ENCODE results near the gene THSD7A.

THSD7A gene

GRCh38 chr7:11710377-11710776 lies 121.6 kb downstream of the THSD7A start:
- no peaks in the 10 kb centered on the region for H3K36me3 ChIP-seq (ENCODE audit: insufficient read depth, low read length)
- H3K4me3 ChIP-seq (ENCODE audit: low read depth, low read length), result no peak overlapping the region
- H3K27me3 ChIP-seq (ENCODE audit: insufficient read depth, low read length), result no peaks in the 10 kb centered on the region
- H2AFZ ChIP-seq (ENCODE audit: low read length, unreplicated experiment), result no peak overlapping the region
- H3K27ac ChIP-seq (ENCODE audit: low read depth, low read length), result no peak overlapping the region
- H3K79me2 ChIP-seq (ENCODE audit: control insufficient read depth, insufficient read depth, low read length, unreplicated experiment), result no peaks in the 10 kb centered on the region
- H3K4me1 ChIP-seq (ENCODE audit: control insufficient read depth, insufficient read depth, low read length, unreplicated experiment), result peaks cover 39% of the 10 kb centered on the region

GRCh38 chr7:11709196-11709595 lies 122.8 kb downstream of the THSD7A start:
- no peak overlapping the region for H3K27ac ChIP-seq (ENCODE audit: low read depth, low read length)
- peaks cover 28% of the 10 kb centered on the region for H3K4me1 ChIP-seq (ENCODE audit: control insufficient read depth, insufficient read depth, low read length, unreplicated experiment)
- no peak overlapping the region for H2AFZ ChIP-seq (ENCODE audit: low read length, unreplicated experiment)
- H3K36me3 ChIP-seq (ENCODE audit: insufficient read depth, low read length), result no peaks in the 10 kb centered on the region
- no peaks in the 10 kb centered on the region for H3K27me3 ChIP-seq (ENCODE audit: insufficient read depth, low read length)
- H3K4me3 ChIP-seq (ENCODE audit: low read depth, low read length), result no peak overlapping the region
- no peaks in the 10 kb centered on the region for H3K79me2 ChIP-seq (ENCODE audit: control insufficient read depth, insufficient read depth, low read length, unreplicated experiment)

GRCh38 chr7:11707606-11708193 lies 124.3 kb downstream of the THSD7A start:
- H3K4me3 ChIP-seq (ENCODE audit: low read depth, low read length), result 0 out of 2 replicates have a peak overlapping the region, but pooled peaks have one; percentile 15
- H3K4me1 ChIP-seq (ENCODE audit: control insufficient read depth, insufficient read depth, low read length, unreplicated experiment), result peaks cover 26% of the 10 kb centered on the region
- no peak overlapping the region for H2AFZ ChIP-seq (ENCODE audit: low read length, unreplicated experiment)
- no peak overlapping the region for H3K27ac ChIP-seq (ENCODE audit: low read depth, low read length)
- no peaks in the 10 kb centered on the region for H3K27me3 ChIP-seq (ENCODE audit: insufficient read depth, low read length)
- H3K36me3 ChIP-seq (ENCODE audit: insufficient read depth, low read length), result no peaks in the 10 kb centered on the region
- no peaks in the 10 kb centered on the region for H3K79me2 ChIP-seq (ENCODE audit: control insufficient read depth, insufficient read depth, low read length, unreplicated experiment)

- Histone ChIP-seq H3K27me3 (ENCODE audit: insufficient read depth, low read length) (no peaks in the 10 kb centered on the region), H2AFZ (ENCODE audit: low read length, unreplicated experiment) (no peak overlapping the region), H3K36me3 (ENCODE audit: insufficient read depth, low read length) (no peaks in the 10 kb centered on the region), H3K79me2 (ENCODE audit: control insufficient read depth, insufficient read depth, low read length, unreplicated experiment) (no peaks in the 10 kb centered on the region), H3K27ac (ENCODE audit: low read depth, low read length) (peak overlapping the region; percentile 21), H3K4me1 (ENCODE audit: control insufficient read depth, insufficient read depth, low read length, unreplicated experiment) (peaks cover 26% of the 10 kb centered on the region), H3K4me3 (ENCODE audit: low read depth, low read length) (no peak overlapping the region)
Measured at GRCh38 chr7:11706666-11707605, 125.1 kb downstream of the THSD7A start.

- no peaks in the 10 kb centered on the region for H3K27me3 ChIP-seq (ENCODE audit: insufficient read depth, low read length)
- H3K4me3 ChIP-seq (ENCODE audit: low read depth, low read length), result no peak overlapping the region
- H2AFZ ChIP-seq (ENCODE audit: low read length, unreplicated experiment), result no peak overlapping the region
- H3K4me1 ChIP-seq (ENCODE audit: control insufficient read depth, insufficient read depth, low read length, unreplicated experiment), result peaks cover 20% of the 10 kb centered on the region
- H3K27ac ChIP-seq (ENCODE audit: low read depth, low read length), result no peak overlapping the region
- no peaks in the 10 kb centered on the region for H3K79me2 ChIP-seq (ENCODE audit: control insufficient read depth, insufficient read depth, low read length, unreplicated experiment)
- H3K36me3 ChIP-seq (ENCODE audit: insufficient read depth, low read length), result no peaks in the 10 kb centered on the region
Measured at GRCh38 chr7:11703829-11704228, 128.2 kb downstream of the THSD7A start.

GRCh38 chr7:11702938-11703337 lies 129.1 kb downstream of the THSD7A start:
- Histone ChIP-seq H2AFZ (ENCODE audit: low read length, unreplicated experiment) (no peak overlapping the region), H3K36me3 (ENCODE audit: insufficient read depth, low read length) (no peaks in the 10 kb centered on the region), H3K27me3 (ENCODE audit: insufficient read depth, low read length) (no peaks in the 10 kb centered on the region), H3K27ac (ENCODE audit: low read depth, low read length) (no peak overlapping the region), H3K79me2 (ENCODE audit: control insufficient read depth, insufficient read depth, low read length, unreplicated experiment) (no peaks in the 10 kb centered on the region), H3K4me1 (ENCODE audit: control insufficient read depth, insufficient read depth, low read length, unreplicated experiment) (peaks cover 14% of the 10 kb centered on the region), H3K4me3 (ENCODE audit: low read depth, low read length) (no peak overlapping the region)

GRCh38 chr7:11701829-11702560 lies 130.0 kb downstream of the THSD7A start:
- Histone ChIP-seq H3K79me2 (ENCODE audit: control insufficient read depth, insufficient read depth, low read length, unreplicated experiment) (no peaks in the 10 kb centered on the region), H3K27me3 (ENCODE audit: insufficient read depth, low read length) (no peaks in the 10 kb centered on the region), H3K36me3 (ENCODE audit: insufficient read depth, low read length) (no peaks in the 10 kb centered on the region), H2AFZ (ENCODE audit: low read length, unreplicated experiment) (no peak overlapping the region), H3K4me3 (ENCODE audit: low read depth, low read length) (no peak overlapping the region), H3K4me1 (ENCODE audit: control insufficient read depth, insufficient read depth, low read length, unreplicated experiment) (peaks cover 5% of the 10 kb centered on the region), H3K27ac (ENCODE audit: low read depth, low read length) (no peak overlapping the region)

- Histone ChIP-seq H3K4me3 (ENCODE audit: low read depth, low read length) (no peak overlapping the region), H3K27ac (ENCODE audit: low read depth, low read length) (no peak overlapping the region), H3K36me3 (ENCODE audit: insufficient read depth, low read length) (no peaks in the 10 kb centered on the region), H3K4me1 (ENCODE audit: control insufficient read depth, insufficient read depth, low read length, unreplicated experiment) (no peaks in the 10 kb centered on the region), H2AFZ (ENCODE audit: low read length, unreplicated experiment) (no peak overlapping the region), H3K79me2 (ENCODE audit: control insufficient read depth, insufficient read depth, low read length, unreplicated experiment) (no peaks in the 10 kb centered on the region), H3K27me3 (ENCODE audit: insufficient read depth, low read length) (no peaks in the 10 kb centered on the region)
Measured at GRCh38 chr7:11699666-11700065, 132.3 kb downstream of the THSD7A start.

- Histone ChIP-seq H3K4me1 (ENCODE audit: control insufficient read depth, insufficient read depth, low read length, unreplicated experiment) (no peaks in the 10 kb centered on the region), H3K27me3 (ENCODE audit: insufficient read depth, low read length) (no peaks in the 10 kb centered on the region), H2AFZ (ENCODE audit: low read length, unreplicated experiment) (no peak overlapping the region), H3K27ac (ENCODE audit: low read depth, low read length) (no peak overlapping the region), H3K79me2 (ENCODE audit: control insufficient read depth, insufficient read depth, low read length, unreplicated experiment) (no peaks in the 10 kb centered on the region), H3K36me3 (ENCODE audit: insufficient read depth, low read length) (no peaks in the 10 kb centered on the region), H3K4me3 (ENCODE audit: low read depth, low read length) (no peak overlapping the region)
Measured at GRCh38 chr7:11698384-11698871, 133.6 kb downstream of the THSD7A start.

- Histone ChIP-seq H3K27me3 (ENCODE audit: insufficient read depth, low read length) (no peaks in the 10 kb centered on the region), H3K27ac (ENCODE audit: low read depth, low read length) (no peak overlapping the region), H2AFZ (ENCODE audit: low read length, unreplicated experiment) (no peak overlapping the region), H3K4me1 (ENCODE audit: control insufficient read depth, insufficient read depth, low read length, unreplicated experiment) (no peaks in the 10 kb centered on the region), H3K79me2 (ENCODE audit: control insufficient read depth, insufficient read depth, low read length, unreplicated experiment) (no peaks in the 10 kb centered on the region), H3K36me3 (ENCODE audit: insufficient read depth, low read length) (no peaks in the 10 kb centered on the region), H3K4me3 (ENCODE audit: low read depth, low read length) (no peak overlapping the region)
Measured at GRCh38 chr7:11690395-11690794, 141.6 kb downstream of the THSD7A start.
